Calu3 (cell line): ENCODE measurements around the gene RPS21. TPM values are rescaled to one million over a fixed set of nuclear protein-coding genes. Genes with fewer than 3 reads are reported as not detected.

Experiments used
- BruUV-seq: library from RNA; stranded (reverse); fragments of 400-500 nt; replicated peaks from 2 replicates; lab custom pipeline; 2021; lab: Mats Ljungman, UMichigan
- CTCF ChIA-PET: fragments of 300-600 bp; sonication (Branson Sonifier 250); formaldehyde crosslinking; loops from one replicate; lab custom pipeline; 2022; ENCODE audit warnings: antibody characterized with exemption; lab: Charles Lee
- DNase-seq: peaks from one replicate; pipeline ENCODE4 v3.0.0; 2022
- H3K27ac Mint-ChIP-seq: one replicate; pipeline ENCODE4 v1.8.0; 2022; ENCODE audit warnings: mixed read lengths; ENCODE audit not compliant: unreplicated experiment
- H3K27me3 Mint-ChIP-seq: one replicate; pipeline ENCODE4 v1.8.0; 2022; ENCODE audit warnings: mixed read lengths; ENCODE audit not compliant: unreplicated experiment
- H3K36me3 Mint-ChIP-seq: one replicate; pipeline ENCODE4 v1.8.0; 2022; ENCODE audit warnings: mild to moderate bottlenecking, moderate library complexity, mixed read lengths; ENCODE audit not compliant: insufficient read depth, unreplicated experiment
- H3K4me1 Mint-ChIP-seq: one replicate; pipeline ENCODE4 v1.8.0; 2022; ENCODE audit warnings: mild to moderate bottlenecking, low read depth, mixed read lengths; ENCODE audit not compliant: unreplicated experiment
- H3K4me3 Mint-ChIP-seq: one replicate; pipeline ENCODE4 v1.8.0; 2022; ENCODE audit warnings: mild to moderate bottlenecking, low read depth, moderate library complexity, mixed read lengths; ENCODE audit not compliant: unreplicated experiment
- H3K9me3 Mint-ChIP-seq: one replicate; pipeline ENCODE4 v1.8.0; 2022; ENCODE audit warnings: low read depth, mixed read lengths; ENCODE audit not compliant: unreplicated experiment
- CTCF ChIP-seq: fragments of 200-600 bp; IDR thresholded peaks from one replicate; pipeline ENCODE4 v1.8.0; 2022; ENCODE audit warnings: antibody characterized with exemption; ENCODE audit not compliant: unreplicated experiment
- intact Hi-C: fragments of 100-400 bp; cut with micrococcal nuclease; formaldehyde crosslinking; loops from one replicate; pipeline ENCODE4 v1.10.0; 2022; ENCODE audit not compliant: unreplicated experiment
- total RNA-seq: library from RNA; stranded (reverse); gene quantifications from 2 replicates; pipeline ENCODE4 v1.2.3, GENCODE V29; 2022

RPS21 gene
- total RNA-seq, 1 experiment from 2014 or later = 1,936 TPM

- no TSS peak for BruUV-seq
- CTCF ChIA-PET = interaction anchor here (2.2 kb wide), 1 partner anchor 8 kb away, joined by 11 read pairs; no protein-coding TSS in a partner anchor
- Mint-ChIP-seq H3K4me1 (peaks cover 45% of the 10 kb centered on the region), H3K4me3 (peak overlapping the region; percentile 36), H3K27me3 (no peaks in the 10 kb centered on the region), H3K36me3 (peaks cover 95% of the 10 kb centered on the region), H3K27ac (peak overlapping the region; percentile 83), H3K9me3 (peaks cover 3% of the 10 kb centered on the region)
- intact Hi-C loops = loop anchor here (2.0 kb wide), 1 partner anchor 13 kb away; no protein-coding TSS in a partner anchor
- no peak for DNase-seq
- no peak for TF ChIP-seq CTCF
Measured at GRCh38 chr20:62351469-62352401, 35.2 kb upstream of the RPS21 start.

GRCh38 chr20:62352402-62353288 lies 34.3 kb upstream of the RPS21 start:
- CTCF ChIA-PET = no interaction called here
- Mint-ChIP-seq H3K27me3 (no peaks in the 10 kb centered on the region), H3K9me3 (peaks cover 3% of the 10 kb centered on the region), H3K36me3 (peaks cover 95% of the 10 kb centered on the region), H3K4me1 (peaks cover 48% of the 10 kb centered on the region), H3K4me3 (peak overlapping the region; percentile 36), H3K27ac (peak overlapping the region; percentile 83)
- no peak for TF ChIP-seq CTCF
- no peak for DNase-seq
- intact Hi-C loops = no loop called here
- BruUV-seq = no TSS peak

GRCh38 chr20:62353289-62354030 lies 33.4 kb upstream of the RPS21 start:
- CTCF ChIA-PET = no interaction called here
- H3K4me1 Mint-ChIP-seq = peaks cover 52% of the 10 kb centered on the region
- intact Hi-C loops = no loop called here

More at GRCh38 chr20:62353289-62354030, 33.4 kb upstream of the RPS21 start:
- Mint-ChIP-seq H3K36me3 (peaks cover 95% of the 10 kb centered on the region), H3K4me3 (no peak overlapping the region), H3K9me3 (peaks cover 3% of the 10 kb centered on the region), H3K27ac (peak overlapping the region; percentile 83), H3K27me3 (no peaks in the 10 kb centered on the region)
- BruUV-seq = no TSS peak
- no peak for DNase-seq
- TF ChIP-seq CTCF = no peak
